Subcutaneous adipose tissue (tissue), 4 donors: Measurements from ENCODE around the gene ARL4A. TPM values are rescaled to one million over a fixed set of nuclear protein-coding genes. Genes with fewer than 3 reads are reported as not detected.

ENCODE experiments used
- CTCF ChIP-seq: fragments of 450-650 bp; IDR thresholded peaks from one replicate; pipeline ENCODE4 v1.5.1; 2016; ENCODE audit warnings: low read depth, mild to moderate bottlenecking, control low read depth, antibody characterized with exemption, moderate library complexity
- total RNA-seq, 4 donors: library from RNA; depleted of rRNA; stranded (reverse); fragments of >200 nt; gene quantifications; one replicate each; pipeline ENCODE4 v1.1.0, GENCODE V29; 2016

Gene ARL4A
- total RNA-seq, 4 donors from 2014 or later = 38.8 to 47.1 (median 43.4) TPM

GRCh38 chr7:12719981-12720865 lies 32.8 kb downstream of the ARL4A start:
- no peak for TF ChIP-seq CTCF

- TF ChIP-seq CTCF = no peak
Measured at GRCh38 chr7:12721286-12721830, 33.9 kb downstream of the ARL4A start.

GRCh38 chr7:12722136-12722535 lies 34.7 kb downstream of the ARL4A start:
- no peak for TF ChIP-seq CTCF

- TF ChIP-seq CTCF = no peak
Measured at GRCh38 chr7:12722636-12723605, 35.5 kb downstream of the ARL4A start.

GRCh38 chr7:12725575-12726316 lies 38.3 kb downstream of the ARL4A start:
- no peak for TF ChIP-seq CTCF

GRCh38 chr7:12726908-12727307 lies 39.5 kb downstream of the ARL4A start:
- no peak for TF ChIP-seq CTCF
